Keratinocyte (primary cell): Measurements from ENCODE around the gene ANKRD26.

Source experiments
- CTCF ChIP-seq, 3 experiments: IDR thresholded peaks in 1 of 3; conservative IDR thresholded peaks in 1 of 3; optimal IDR thresholded peaks in 1 of 3; 2 replicates in 2 of 3; 3 replicates in 1 of 3; pipeline versions ENCODE3 to v1.5.1; 2011; ENCODE audit warnings: low read length in 3 of 3, mild to moderate bottlenecking in 3 of 3, moderate library complexity in 2 of 3, control low read depth in 1 of 3, inconsistent platforms in 1 of 3; ENCODE audit not compliant: insufficient read depth in 2 of 3; ENCODE audit errors: extremely low read depth in 1 of 3
- EZH2 ChIP-seq: IDR thresholded peaks from one replicate; pipeline ENCODE4 v1.6.1; 2012; ENCODE audit warnings: inconsistent platforms, mild to moderate bottlenecking, low read length, moderate library complexity

- no peak for TF ChIP-seq CTCF (optimal IDR thresholded peaks at IDR 0.05 in 1 of 3, IDR thresholded peaks at IDR 0.05 in 1 of 3, conservative IDR thresholded peaks at IDR 0.05 in 1 of 3; ENCODE audit: extremely low read depth in 1 of 3, insufficient read depth in 2 of 3, low read length in 3 of 3)
- TF ChIP-seq EZH2: no peak
These were observed 59.1 kb downstream of the ANKRD26 start for GRCh38 chr10:27041196-27041595.
